SK-N-MC (cell line): Measurements from ENCODE around the gene SLC17A2.

Experiments used
- EZH2 ChIP-seq: fragments of 200-600 bp; sonication (generic); IDR thresholded peaks from one replicate; pipeline ENCODE4 v1.6.1; 2017; ENCODE audit warnings: antibody characterized with exemption
- FOXP2 ChIP-seq: optimal IDR thresholded peaks from 2 replicates; pipeline ENCODE3; 2011; ENCODE audit warnings: mild to moderate bottlenecking, moderate library complexity; ENCODE audit not compliant: insufficient read depth; ENCODE audit errors: extremely low read length, control extremely low read depth
- POLR2AphosphoS5 ChIP-seq: IDR thresholded peaks from 2 replicates; pipeline ENCODE4 v1.6.1; 2012; ENCODE audit warnings: mild to moderate bottlenecking, low read depth, low read length, borderline replicate concordance

DNA sequence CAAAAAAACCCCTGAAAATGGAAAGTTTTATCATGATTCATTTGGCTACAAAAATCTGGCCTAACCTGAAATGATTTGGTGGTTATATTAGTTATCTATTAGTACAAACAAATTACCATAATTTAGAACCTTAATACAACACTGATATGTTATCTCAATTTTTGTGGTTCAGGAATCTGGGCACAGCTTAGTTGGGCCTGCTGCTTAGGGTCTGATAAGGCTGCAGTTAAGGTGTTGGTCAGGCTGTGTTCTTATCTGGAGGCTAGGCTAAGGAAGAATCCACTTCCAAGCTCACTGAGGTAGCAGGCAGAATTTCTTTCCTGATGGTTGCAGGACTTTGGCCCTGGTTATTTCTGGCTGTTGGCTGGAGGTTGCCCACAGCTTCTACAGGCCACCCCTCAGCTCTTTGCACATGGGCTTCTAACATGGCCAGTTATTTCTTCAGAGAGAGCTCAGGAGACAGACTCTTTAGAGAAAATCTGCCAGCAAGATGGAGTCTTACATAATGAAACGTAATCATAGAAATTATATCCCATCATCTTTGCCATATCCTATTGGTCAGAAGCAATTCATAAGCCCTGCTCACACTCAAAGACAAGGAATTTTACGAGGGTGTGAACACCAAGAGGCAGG, 43.5 kb upstream of the SLC17A2 start:
- TF ChIP-seq POLR2AphosphoS5 (no peak), EZH2 (no peak), FOXP2 (no peak)
